NB4 (cell line): ENCODE data around the gene IL15RA.

Source experiments
- MAX ChIP-seq: IDR thresholded peaks from 2 replicates; pipeline ENCODE4 v1.6.1; 2011; ENCODE audit warnings: low read depth, low read length
- MYC ChIP-seq: IDR thresholded peaks from 2 replicates; pipeline ENCODE4 v1.6.1; 2011; ENCODE audit warnings: low read depth, low read length
- POLR2A ChIP-seq: IDR thresholded peaks from 2 replicates; pipeline ENCODE4 v1.6.1; 2011; ENCODE audit warnings: mild to moderate bottlenecking; ENCODE audit not compliant: insufficient read length; ENCODE audit errors: extremely low read depth
- TF ChIP-seq, protein P1 (sequence below): IDR thresholded peaks from one replicate; pipeline ENCODE4 v1.5.1; 2012; ENCODE audit warnings: low read depth, low read length

- TF ChIP-seq, protein P1, sequence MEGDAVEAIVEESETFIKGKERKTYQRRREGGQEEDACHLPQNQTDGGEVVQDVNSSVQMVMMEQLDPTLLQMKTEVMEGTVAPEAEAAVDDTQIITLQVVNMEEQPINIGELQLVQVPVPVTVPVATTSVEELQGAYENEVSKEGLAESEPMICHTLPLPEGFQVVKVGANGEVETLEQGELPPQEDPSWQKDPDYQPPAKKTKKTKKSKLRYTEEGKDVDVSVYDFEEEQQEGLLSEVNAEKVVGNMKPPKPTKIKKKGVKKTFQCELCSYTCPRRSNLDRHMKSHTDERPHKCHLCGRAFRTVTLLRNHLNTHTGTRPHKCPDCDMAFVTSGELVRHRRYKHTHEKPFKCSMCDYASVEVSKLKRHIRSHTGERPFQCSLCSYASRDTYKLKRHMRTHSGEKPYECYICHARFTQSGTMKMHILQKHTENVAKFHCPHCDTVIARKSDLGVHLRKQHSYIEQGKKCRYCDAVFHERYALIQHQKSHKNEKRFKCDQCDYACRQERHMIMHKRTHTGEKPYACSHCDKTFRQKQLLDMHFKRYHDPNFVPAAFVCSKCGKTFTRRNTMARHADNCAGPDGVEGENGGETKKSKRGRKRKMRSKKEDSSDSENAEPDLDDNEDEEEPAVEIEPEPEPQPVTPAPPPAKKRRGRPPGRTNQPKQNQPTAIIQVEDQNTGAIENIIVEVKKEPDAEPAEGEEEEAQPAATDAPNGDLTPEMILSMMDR: no peak
- TF ChIP-seq MAX (no peak), POLR2A (no peak), MYC (no peak)
Observed at GRCh38 chr10:5915451-5915850, 61.9 kb downstream of the IL15RA start.
